GM11168 (cell line): Measurements from ENCODE around the gene MLLT11.
"Not testable (repeated sequence)": the region's sequence is repeated elsewhere in the genome, so short reads cannot be mapped to it uniquely, and the experiment has no call there.

Experiments used
- in situ Hi-C: fragments of 300-500 bp; cut with MboI; formaldehyde crosslinking; loops from one replicate; pipeline ENCODE4 v1.12.0; 2022; ENCODE audit warnings: low sequenced_read_pairs; ENCODE audit not compliant: unreplicated experiment

MLLT11 gene

DNA sequence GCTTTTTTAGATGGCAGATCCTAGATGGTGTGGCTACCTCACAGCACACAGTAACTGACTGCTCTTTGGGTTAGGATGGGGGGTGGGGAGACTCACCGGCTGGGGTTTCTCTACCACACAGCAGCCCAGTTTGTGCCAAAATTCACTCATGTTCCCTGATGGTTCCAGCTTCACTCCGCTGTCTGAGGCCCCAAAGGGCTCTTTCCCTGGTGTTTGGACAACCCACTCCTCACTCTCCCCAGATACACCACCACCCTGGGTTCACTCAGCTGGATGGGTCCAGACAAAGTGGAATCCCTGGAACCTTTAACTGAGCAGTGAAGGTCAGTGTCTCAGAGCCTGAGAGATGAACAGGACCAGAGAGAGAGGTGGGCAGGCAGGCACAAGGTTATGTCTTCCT, 4.6 kb upstream of the MLLT11 start:
- in situ Hi-C loops = no loop called here

DNA sequence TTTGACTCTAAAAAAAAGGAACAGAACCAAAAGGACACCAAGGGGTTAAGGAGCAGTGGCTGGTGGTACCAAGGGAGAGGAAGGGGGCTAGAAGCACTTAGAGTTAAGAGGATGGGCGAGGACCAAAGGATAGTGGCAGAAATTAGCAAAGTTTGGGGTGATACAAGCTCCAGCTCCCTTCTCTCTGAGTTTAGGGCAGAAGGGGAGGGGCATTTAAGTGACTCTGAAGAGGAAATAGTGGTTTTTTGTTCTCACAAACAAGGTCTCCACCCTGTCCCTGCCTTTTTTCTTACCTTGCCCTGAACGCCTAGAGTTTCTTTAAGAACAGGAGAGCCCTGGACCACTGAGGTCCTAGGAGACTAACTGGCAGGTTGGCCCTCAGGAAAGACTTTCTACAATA, 4.0 kb upstream of the MLLT11 start:
- in situ Hi-C loops = no loop called here

DNA sequence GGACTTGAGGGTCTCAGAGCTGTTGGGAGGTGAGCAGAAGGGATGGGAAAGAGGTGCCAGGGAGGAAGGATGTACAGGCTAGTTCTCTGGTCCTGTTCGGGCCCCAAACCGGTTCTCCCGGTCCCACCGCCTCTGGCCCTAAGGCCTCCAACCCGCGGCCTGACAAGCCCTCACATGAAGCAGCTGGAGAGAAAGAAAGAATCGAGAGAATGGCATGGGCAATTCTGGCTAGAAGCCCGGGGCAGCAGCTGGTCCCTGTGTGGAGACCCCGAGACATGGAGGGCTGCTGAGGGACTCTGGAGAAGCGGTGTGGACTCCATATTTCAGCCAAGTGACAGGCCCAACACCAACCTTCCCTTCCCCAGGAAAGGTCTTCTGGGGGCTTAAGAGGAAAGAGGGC, 1.5 kb upstream of the MLLT11 start:
- in situ Hi-C loops = no loop called here

DNA sequence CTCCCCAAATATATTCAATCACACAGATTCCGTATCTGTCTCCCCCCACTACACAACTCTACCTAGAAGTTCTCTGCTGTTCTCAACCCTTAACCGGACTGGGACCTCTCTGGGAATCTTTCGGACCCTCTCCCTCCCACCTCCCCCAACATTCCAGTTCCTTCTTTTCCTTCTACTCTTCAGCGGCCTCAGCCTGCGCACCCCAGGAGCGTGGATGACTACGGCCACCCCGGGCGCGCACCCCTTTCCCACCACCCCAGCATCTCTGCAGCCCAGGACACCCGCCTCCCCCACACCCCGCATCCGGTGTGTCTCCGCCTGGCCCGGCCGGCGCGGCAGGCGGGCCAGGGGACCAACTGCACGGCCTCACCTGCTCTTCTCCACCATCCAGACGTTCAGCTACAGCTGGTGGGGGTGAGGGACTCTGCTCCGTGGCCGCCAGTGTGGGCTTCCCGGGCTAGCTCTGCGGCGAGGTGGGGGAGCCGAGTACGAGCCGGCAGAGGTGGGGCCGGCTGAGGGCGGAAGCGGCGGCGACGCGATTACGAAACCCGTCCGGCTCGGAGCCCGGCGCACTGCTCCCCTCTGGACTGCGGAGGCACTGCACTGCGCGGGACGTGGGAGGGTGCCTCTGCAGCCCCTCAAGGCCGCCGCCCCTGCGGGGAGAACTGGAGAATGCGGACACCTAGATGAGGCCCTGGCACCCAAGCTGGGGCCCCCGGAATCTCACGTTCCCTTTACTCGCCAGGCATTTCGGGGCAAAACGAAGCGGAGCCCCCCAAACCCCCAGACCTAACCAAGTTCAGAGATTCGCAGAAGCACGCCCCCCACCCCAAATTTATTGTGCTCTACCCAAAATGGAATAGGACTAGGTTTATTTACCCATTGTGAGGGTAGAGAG, 839 bp upstream of the MLLT11 start, which contains the start of gene CDC42SE1:
Gene CDC42SE1, minus strand, starts transcription at position 514 of the 898 bp plus-strand sequence. CDS start 3,892 bp downstream, outside the sequence.
- in situ Hi-C loops = no loop called here

DNA sequence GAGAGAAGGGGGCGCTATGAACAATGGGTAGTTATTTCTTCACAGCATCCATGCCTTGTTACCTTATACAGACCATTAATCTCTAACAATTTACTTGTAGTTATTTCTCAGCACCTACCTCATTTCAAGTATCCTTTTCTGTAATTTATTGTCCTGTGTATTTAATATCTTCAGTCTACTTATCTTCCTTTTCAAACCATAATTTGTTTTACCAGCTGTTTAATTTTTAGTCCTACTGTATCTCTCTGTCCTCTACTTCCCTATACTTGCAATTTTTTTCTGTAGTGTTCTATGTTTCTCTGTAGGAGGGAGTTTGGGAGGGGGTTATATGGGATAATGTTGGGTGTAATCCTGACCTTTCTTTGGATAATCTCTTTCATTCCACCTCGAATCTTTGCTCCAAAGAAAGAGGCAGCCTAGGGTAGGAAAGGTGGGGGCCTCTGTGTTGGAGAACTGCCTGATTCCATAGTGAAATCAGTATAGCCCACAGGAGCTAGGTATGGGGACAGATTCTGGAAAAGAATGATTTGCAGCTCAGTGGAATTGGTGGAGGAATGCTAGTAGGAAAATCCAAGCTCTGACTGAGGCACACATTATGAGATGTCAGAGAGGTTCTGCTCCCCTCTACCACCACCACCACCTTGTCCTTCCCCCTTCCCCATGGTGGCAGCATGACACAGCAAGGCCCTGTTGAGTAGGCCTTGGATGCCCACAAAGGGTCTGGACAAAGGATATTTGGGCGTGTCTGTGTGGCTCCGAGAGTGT, 642 bp downstream of the MLLT11 start:
- in situ Hi-C loops = no loop called here

DNA sequence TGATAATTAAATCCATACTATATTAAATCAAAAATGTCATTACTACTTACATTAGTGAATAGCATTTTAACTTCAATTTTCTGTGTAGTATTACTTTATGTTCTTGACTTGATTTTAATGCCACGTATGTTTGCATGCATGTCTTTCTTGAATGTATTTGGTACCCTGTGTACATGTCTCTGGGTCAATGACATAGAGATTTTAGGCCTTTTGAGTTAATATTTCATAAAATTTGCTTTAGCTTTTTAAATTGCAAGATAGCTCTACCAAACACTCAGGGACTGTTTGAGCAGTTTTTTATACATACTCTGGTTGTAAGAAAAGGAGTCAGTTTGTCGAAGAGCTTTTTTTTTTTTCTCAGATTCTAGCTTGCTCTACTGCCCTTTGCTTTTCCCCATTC, 1.5 kb downstream of the MLLT11 start:
- in situ Hi-C loops = no loop called here

DNA sequence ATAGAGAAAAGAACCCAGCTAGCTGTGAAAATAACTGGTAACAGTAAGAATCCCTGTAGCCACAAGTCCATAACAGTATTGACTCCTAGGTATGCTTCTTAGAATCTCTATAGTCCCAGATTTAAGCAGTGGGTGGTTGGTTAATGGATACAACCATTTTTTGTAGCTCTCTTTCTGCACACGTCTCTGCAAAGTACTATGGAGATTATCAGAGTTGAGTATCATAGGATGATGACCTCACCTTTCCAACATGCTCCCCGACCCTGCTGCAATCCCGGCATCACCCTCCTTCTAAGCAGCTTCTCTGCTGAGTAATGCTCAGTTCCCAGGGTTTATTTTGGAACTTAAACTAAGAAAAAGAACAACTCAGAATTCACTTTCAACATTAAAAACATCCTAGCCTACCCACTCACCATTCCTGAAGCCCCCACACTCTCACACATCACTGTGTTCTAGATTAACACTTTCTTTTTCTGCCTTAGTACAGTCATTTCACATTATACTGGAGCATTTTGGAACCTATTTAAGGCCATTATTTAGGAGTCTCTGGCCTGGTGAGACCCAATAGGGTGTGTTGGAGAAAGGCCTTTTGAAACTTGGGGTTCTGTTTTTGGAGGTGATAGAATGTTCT, 2.7 kb downstream of the MLLT11 start:
- in situ Hi-C loops = no loop called here

DNA sequence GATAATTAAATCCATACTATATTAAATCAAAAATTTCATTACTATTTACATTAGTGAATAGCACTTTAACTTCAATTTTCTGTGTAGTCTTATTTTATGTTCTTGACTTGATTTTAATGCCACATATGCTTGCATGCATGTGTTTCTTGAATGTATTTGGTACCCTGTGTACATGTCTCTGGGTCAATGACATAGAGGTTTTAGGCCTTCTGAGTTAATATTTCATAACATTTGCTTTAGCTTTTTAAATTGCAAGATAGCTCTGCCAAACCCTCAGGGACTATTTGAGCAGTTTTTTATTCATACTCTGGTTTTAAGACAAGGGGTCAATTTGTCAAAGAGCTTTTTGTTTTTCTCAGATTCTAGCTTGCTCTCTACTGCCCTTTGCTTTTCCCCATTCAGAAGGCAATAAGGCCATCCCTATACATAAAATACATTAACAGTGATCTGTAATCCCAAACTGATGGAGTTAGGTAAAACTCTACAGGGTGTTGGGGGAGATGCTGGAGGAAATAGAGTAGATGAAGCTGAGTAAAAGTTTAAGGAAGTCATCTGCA, 5.0 kb downstream of the MLLT11 start:
- in situ Hi-C loops = no loop called here

DNA sequence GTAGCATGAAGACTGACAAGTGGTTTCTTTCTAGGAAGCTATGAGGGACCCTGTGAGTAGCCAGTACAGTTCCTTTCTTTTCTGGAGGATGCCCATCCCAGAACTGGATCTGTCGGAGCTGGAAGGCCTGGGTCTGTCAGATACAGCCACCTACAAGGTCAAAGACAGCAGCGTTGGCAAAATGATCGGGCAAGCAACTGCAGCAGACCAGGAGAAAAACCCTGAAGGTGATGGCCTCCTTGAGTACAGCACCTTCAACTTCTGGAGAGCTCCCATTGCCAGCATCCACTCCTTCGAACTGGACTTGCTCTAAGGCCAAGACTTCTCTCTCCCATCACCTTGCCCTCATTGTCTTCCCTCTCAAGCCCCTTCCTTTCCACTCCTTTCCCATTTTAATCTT, 7.0 kb downstream of the MLLT11 start:
- in situ Hi-C loops = no loop called here

DNA sequence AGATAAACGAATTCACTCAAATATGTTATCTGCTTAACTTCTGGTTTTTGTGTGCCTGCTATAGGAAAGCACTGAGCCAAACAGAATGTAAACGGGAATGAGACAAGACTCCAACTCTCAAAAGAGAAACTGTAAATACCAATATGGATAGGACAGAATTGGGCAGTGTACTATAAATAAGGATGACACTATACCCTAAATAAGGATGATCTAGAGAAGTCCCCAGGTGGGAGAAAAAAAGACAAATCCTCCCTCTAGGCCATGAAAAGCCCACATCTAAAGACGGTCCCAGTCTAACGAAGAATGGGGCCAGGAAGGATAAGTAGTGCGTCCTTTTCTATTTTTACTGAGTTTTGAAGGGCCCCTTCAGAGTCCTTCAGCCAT, 8.9 kb downstream of the MLLT11 start:
- in situ Hi-C loops = no loop called here

DNA sequence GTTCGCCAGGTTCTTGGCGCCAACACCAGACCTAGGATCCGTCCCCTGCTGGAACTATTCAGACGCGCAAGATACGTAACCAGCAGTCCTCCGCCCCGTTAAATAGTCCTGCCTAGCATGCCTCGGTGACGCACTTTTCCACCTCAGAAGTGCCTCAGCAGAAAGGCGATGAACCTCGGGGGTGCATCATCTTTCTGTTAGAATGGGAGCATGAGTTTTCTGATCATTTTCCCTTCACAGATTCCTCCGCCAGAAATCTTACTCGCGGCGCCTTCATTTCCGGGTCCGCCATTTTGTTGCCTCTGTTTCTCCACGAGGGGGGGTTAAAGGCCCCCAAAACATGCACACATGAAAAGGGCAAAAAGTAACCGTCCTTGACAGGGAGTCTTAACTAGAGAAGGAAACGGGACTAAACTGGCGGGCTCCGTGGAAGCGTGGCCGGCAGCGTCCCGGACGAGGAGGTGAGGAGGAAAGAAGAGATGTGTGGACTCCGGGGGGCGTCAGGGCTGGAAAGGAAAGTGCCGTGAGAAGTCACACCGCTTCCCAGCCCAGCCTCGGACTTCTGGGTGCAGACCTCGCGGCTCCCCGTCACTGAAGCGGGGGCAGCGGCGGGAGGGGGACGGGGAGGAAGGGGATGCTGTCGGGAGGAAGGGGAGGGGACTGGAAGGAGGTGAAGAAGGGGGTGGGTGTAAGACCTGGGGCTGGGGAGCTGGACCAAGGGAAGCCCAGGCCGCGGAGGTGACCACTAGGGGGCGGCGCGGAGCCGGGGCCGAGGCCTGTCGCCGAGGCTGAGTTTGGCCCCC, 10.5 kb downstream of the MLLT11 start, which contains the start of gene GABPB2:
Gene GABPB2, plus strand, starts transcription at position 288 of the 803 bp plus-strand sequence. CDS start 17,429 bp downstream, outside the sequence.
- in situ Hi-C loops = no loop called here

DNA sequence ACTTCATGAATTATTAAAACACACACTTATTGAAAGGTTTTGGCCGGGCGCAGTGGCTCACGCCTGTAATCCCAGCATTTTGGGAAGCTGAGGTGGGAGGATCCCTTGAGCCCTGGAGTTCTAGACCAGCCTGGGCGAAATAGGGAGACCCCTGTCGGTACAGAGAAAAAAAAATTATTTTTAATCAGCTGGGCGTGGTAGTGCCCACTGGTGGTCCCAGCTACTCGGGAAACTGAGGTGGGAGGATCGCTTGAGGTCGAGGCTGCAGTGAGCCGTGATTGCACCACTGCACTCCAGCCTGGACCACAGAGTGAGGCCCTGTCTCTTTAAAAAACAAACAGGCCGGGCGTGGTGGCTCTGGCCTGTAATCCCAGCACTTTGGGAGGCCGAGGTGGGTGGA, 12.0 kb downstream of the MLLT11 start:
- in situ Hi-C loops = no loop called here

DNA sequence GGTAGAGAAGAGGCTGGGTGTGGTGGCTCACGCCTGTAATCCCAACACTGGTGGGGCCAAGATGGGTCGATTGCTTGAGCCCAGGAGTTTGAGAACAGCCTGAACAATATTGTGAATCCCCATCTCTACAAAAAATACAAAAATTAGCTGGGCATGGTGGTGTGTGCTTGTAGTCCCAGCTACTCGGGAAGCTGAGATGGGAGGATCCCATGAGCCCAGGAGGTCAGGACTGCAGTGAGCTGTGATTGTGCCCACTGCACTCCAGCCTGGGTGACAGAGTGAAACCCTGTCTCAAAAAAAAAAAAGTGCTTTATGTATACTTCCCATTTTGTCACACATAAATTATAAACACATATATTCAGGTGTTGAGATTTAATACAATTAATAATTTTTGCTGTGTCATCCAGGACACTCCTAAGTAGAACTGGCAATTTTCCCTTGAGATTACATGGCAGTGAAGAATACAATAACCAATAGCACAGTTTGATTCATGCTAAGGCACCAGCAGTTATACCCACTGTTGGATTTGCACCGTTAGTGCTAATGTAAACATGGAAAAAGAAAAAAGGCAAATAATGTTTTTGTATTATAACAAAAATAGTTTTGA, 25.9 kb downstream of the MLLT11 start:
- in situ Hi-C loops = no loop called here

DNA sequence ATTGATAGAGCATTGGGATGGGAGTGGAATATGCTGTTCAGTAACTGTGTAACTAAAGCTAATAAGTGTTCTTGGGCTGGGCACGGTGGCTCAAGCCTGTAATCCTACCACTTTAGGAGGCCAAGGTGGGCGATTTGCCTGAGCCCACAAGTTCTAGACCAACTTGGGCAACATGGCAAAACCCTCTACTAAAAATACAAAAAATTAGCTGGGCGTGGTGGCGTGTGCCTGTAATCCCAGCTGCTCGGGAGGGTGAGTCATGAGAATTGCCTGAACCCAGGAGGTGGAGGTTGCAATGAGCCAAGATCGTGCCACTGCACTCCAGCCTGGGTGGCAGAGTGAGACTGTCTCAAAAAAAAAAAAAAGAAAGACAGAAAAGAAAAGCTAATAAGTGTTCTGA, 37.2 kb downstream of the MLLT11 start:
- in situ Hi-C loops = not testable (repeated sequence)

DNA sequence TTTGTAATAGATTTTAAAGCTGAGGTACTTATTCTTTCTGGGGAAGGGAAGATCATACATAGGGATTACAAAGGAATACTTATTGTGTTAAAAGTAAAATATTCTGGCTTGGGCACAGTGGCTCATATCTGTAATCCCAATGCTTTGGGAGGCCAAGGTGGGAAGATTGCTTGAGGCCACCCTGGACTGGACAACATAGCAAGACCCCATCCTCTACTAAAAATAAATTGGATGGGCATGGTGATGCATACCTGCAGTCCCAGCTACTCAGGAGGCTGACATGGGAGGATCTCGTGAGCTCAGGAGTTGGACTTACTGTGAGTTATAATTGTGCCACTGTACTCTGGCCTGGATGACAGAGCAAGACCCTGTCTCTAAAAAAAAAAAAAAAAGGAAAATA, 37.9 kb downstream of the MLLT11 start:
- in situ Hi-C loops = no loop called here

DNA sequence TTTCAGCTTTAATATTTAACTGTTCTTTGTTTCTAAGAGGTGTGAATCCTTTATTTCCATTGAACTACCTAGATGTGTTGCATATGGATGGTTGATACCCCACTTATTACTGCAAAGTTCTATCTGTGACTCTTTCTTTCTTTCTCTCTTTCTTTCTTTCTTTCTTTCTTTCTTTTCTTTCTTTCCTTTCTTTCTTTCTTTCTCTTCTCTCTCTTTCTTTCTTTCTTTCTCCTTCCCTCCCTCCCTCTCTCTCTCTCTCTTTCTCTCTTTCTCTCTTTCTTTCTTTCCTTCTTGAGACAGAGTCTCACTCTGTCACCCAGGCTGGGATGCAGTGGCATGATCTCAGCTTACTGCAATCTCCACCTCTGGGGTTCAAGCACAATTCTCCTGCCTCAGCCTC, 44.4 kb downstream of the MLLT11 start:
- in situ Hi-C loops = loop anchor here (5.0 kb wide), 1 partner anchor 53 kb away; the partner anchor contains the start of gene TNFAIP8L2

DNA sequence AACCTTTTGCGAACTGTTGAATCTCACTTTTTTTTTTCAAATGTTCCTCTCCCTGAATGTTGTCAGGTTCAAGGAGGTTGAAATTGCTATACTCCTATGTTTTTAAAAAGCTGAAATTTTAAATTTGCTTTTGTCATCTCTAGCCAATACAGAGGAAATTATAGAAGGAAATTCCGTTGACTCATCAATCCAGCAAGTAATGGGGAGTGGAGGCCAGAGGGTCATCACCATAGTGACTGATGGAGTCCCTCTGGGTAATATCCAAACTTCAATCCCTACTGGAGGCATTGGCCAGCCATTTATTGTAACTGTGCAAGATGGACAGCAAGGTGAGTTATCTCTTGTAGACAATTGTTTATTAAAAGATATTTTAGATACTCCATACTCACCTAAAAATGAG, 46.7 kb downstream of the MLLT11 start:
- in situ Hi-C loops = no loop called here

DNA sequence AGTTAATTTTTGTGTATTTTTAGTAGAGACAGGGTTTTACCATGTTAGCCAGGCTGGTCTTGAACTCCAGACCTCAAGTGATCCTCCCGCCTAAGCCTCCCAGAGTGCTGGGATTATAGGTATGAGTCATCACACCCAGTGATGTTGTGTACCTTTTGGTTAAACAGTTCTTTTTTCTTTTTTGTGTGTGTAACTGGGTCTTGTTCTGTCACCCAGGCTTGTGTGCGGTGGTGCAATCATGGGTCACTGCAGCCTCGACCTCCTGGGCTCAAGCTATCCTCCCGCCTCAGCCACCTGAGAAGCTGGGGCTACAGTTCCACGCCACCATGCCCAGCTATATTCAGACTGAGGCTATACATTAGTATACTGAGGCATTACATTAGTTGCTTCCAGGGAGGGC, 48.1 kb downstream of the MLLT11 start:
- in situ Hi-C loops = no loop called here

DNA sequence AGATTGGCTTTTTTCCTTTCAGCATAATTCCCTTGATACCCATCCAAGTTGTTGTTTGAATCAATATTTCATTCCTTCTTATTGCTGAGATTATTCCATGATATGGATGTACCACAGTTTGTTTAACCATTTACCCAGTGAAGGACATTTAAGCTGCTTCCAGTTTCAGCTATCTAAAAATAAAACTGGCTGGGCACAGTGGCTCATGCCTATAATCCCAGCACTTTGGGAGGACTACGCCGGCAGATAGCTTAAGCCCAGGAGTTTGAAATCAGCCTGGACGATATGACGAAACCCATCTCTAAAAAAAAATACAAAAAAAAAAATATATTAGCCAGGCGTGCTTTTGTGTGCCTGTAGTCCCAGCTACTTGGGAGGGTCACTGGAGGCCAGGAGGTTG, 53.7 kb downstream of the MLLT11 start:
- in situ Hi-C loops = no loop called here
